SH-SY5Y (cell line): Measurements from ENCODE around the gene BCL10.

Source experiments
- GATA2 ChIP-seq: IDR thresholded peaks from 2 replicates; pipeline ENCODE4 v1.6.1; 2011; ENCODE audit warnings: mild to moderate bottlenecking, low read depth, low read length
- GATA3 ChIP-seq: IDR thresholded peaks from 2 replicates; pipeline ENCODE4 v1.6.1; 2011; ENCODE audit warnings: low read depth, mild to moderate bottlenecking, low read length, moderate library complexity

- no peak for TF ChIP-seq GATA2
- no peak for TF ChIP-seq GATA3
These were observed 55.7 kb downstream of the BCL10 start for GRCh38 chr1:85220756-85221201.
